GM19035 (cell line): ENCODE data around the gene ELF3.
"Not testable (repeated sequence)": the region's sequence is repeated elsewhere in the genome, so short reads cannot be mapped to it uniquely, and the experiment has no call there.

Experiments
- ATAC-seq: cut with Tn5 transposase; IDR thresholded peaks from one replicate; pipeline ENCODE4 v1.9.1; 2021; ENCODE audit not compliant: unreplicated experiment

Gene ELF3

GRCh38 chr1:202034149-202034682, 23.8 kb downstream of the ELF3 start:
- no peak for ATAC-seq

- ATAC-seq = no peak
Measured at GRCh38 chr1:202034683-202035462, 24.5 kb downstream of the ELF3 start.

DNA sequence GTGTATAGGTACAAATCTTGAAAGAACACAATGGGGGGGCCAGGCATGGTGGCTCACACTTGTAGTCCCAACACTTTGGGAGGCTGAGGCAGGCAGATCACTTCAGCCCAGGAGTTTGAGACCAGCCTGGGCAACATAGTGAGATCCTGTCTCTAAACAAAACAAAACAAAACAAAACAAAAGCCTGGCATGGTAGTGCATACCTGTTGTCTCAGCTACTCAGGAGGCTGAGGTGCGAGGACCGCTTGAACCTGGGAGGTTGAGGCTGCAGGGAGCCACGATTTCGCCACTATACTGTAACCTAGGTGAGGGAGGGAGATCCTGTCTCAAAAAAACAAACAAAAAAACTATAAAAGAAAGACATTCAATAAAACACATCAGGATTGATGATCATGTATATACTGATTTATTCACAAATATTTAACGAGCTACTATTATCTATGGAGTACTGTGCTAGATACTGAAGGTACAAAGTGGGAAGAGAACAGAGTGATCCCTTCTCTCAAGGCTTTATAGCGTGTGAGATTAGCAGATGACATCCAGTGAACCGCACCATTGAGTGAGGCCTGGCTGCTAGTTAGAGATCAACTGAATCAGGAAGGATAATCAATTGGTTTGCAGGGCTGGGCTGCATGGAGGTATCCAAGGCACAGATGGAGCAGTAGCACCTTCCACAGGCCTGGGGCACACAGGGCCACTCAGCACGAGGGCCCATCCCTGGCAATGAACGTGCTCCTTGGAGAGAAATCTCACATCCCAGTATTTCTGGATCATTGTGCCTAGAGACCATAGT, 26.4 kb downstream of the ELF3 start:
- no peak for ATAC-seq

DNA sequence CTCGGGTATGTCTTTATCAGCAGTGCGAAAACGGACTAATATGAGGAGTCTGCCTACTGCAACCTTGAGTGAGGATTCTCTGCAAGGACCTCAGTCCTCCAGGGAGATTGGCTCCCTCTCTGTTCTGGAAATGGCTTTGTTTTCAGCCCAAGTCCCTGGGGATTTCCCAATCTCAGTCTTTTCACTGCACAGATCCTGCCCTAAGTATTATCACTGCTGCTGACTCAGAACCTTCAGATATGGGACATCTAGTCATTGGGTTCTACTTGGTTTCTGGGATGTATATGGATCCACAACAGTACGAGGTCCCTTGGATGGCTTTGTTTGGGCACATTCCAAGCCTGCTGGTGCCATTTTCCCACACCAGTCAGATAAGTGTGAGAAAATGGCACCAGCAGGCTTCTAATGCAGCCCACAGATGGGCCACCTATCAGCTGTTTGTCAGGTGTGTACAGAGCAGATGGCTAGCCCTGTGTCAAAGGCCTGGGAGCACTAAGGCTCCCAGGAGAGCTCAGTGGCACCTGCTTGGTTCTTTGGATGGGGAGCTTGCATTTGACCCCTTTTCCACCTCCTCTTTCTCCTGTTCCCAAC, 27.4 kb downstream of the ELF3 start:
- no peak for ATAC-seq

GRCh38 chr1:202038688-202039346, 28.4 kb downstream of the ELF3 start:
- ATAC-seq = no peak

DNA sequence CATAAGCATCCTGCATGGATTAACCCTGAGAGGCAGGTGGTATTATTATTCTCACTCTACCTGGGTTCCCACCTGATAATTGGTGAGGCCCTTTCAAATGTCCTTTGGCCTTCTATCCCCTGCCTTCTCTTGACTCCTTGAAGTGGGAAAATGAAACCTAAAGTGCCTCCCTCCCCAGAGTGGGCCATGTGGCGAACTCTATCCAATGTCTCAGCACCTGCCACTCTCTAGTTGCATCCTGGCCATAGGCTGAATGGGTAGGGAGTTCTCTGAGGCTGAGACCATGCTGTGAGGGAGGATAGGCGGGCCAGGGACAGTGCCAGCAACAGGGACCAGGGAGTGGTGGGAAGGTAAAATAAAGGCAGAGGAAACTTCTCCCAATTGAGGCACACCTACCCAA, 35.3 kb downstream of the ELF3 start:
- ATAC-seq = no peak

DNA sequence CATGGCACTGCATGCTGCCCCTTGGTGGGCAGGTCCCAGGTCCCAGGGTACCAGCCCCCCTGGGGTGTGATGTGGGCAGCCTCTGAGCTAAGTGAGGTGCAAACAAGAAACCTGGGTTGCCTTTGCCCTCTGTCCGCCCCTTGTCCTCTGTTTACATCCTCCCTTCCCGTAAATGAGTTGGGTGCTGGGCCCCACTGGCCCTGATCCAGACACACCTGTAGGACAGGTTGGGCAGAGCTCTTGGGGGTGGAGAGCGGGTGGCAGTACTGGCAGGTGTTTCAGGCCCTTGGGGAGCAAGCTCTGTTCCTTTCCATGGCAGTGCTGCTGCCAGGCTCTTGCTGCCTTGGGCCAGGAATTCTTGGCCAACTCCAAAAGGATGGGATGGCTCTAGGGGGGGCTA, 35.8 kb downstream of the ELF3 start:
- ATAC-seq = no peak

- no peak for ATAC-seq
Measured at GRCh38 chr1:202046748-202047708, 36.6 kb downstream of the ELF3 start.

- ATAC-seq = no peak
Measured at GRCh38 chr1:202047977-202048376, 37.6 kb downstream of the ELF3 start.

- no peak for ATAC-seq
Measured at GRCh38 chr1:202049129-202049528, 38.7 kb downstream of the ELF3 start.

DNA sequence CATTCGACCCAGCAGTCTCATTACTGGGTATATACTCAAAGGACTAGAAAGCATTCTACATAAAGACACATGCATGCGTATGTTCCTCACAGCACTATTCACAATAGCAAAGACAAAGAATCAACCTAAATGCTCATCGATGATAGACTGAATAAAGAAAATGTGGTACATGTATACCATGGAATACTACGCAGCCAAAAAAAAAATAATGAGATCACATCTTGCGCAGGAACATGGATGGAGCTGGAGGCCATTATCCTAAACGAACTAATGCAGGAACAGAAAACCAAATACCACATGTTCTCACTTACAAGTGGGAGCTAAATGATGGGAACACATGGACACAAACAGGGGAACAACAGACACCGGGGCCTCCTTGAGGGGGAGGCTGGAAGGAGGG, 43.7 kb downstream of the ELF3 start:
- no peak for ATAC-seq

- ATAC-seq = not testable (repeated sequence)
Measured at GRCh38 chr1:202054673-202055072, 44.3 kb downstream of the ELF3 start.

DNA sequence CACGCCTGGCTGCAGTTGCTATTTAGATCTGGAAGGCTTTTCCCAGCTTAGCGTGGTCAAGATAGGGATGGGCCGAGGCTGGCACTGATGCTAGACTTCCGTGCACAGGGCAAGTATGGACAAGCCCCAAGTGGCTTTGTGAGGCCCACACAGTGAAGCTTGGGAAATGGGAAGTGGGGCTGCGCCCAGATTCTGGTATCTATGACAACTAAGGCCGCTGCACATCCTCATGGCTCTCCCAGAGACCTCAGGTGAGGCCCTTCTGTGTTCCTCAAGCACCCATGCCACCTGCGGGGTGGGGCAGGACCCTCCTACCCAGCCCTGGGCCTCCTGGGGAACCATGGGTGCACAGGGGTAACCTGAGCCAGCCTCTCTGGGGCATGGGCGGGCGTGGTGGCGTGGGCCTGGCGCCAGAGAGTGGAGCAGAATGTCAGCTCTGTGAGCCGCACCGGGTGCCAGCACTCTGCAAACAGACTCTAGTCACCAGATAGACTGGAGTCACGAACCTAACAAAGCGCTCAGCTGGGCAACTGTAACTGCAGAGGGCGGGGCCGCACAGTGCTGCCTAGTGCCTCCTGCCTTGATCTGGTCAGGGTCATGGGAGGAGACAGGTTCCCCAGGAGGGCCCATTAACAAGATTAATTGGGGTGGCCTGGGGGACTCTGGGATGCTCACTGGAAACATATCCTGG, 46.4 kb downstream of the ELF3 start:
- ATAC-seq = no peak

DNA sequence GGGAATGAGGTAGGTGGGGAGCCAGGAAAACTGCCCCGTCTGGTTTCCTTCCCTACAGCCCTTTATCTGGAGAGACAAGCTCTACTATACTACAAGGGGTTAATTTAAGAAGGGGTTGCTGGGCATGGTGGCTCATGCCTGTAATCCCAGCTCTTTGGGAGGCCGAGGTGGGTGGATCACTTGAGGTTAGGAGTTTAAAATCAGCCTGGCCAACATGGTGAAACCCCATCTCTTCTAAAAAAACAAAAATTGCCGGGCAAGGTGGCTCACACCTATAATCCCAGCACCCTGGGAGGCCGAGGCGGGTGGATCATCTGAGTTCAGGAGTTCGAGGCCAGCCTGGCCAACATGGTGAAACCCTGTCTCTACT, 46.9 kb downstream of the ELF3 start:
- not testable (repeated sequence) for ATAC-seq

- no peak for ATAC-seq
Measured at GRCh38 chr1:202058001-202058908, 47.9 kb downstream of the ELF3 start.

GRCh38 chr1:202061055-202061454, 50.7 kb downstream of the ELF3 start:
- ATAC-seq = no peak

DNA sequence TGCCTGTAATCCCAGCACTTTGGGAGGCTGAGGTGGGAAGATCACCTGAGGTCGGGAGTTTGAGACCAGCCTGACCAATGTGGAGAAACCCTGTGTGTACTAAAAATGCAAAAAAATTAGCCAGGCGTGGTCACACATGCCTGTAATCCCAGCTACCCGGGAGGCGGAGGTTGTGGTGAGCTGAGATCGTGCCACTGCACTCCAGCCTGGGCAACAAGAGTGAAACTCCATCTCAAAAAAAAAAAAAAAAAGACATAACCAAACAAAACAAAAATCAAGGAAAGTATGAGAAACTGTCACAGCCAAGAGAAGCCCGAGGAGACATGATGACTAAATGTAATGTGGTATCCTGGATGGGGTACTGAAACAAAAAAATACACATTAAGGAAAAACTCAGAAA, 51.4 kb downstream of the ELF3 start:
- not testable (repeated sequence) for ATAC-seq

- not testable (repeated sequence) for ATAC-seq
Measured at GRCh38 chr1:202062636-202063035, 52.2 kb downstream of the ELF3 start.
